ENCODE measurements around the gene PPAT. TPM values are rescaled to one million over a fixed set of nuclear protein-coding genes. Genes with fewer than 3 reads are reported as not detected.

Gene PPAT
- total RNA-seq, 1 experiment from 2014 or later, result 35.9 TPM

DNA sequence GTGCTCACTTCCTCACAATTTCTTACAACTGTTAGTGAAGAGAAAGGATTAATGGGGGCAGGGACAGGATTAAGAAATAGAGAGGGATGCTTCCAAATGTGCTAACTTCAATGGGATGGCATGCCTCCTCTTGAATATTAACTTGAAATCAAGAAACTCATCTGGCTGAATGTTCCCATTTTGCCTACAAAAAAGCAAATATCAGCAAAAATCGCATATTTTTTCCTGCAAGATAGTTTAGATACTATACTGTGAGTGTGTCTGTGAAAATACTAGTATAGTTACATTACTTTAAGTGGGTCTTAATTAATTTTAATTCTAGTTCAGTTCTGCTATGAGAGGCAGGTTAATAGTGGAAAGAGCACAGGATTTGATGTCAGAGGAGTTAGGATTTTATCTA lies 5.6 kb upstream of the PPAT start:
- no TSS peak for BruUV-seq (replicated peaks)
- Histone ChIP-seq H3K36me3 (ENCODE audit: low read depth, low read length) (peaks cover 58% of the 10 kb centered on the region), H3K27ac (ENCODE audit: low read length) (no peak overlapping the region), H3K27me3 (ENCODE audit: low read length) (no peaks in the 10 kb centered on the region), H3K4me2 (ENCODE audit: low read length) (peak overlapping the region; percentile 52), H3K9me3 (ENCODE audit: low read length) (no peaks in the 10 kb centered on the region), H3K4me1 (ENCODE audit: insufficient read depth, low read length) (peaks cover 40% of the 10 kb centered on the region), H2AFZ (ENCODE audit: low read length) (no peak overlapping the region), H3K4me3 (ENCODE audit: low read length) (0 out of 2 replicates have a peak overlapping the region, but pooled peaks have one; percentile 25), H4K20me1 (ENCODE audit: low read length) (peaks cover 74% of the 10 kb centered on the region), H3K79me2 (ENCODE audit: low read length) (peaks cover 98% of the 10 kb centered on the region), H3F3A (ENCODE audit: low read length, unreplicated experiment) (no peaks in the 10 kb centered on the region), H3K9me2 (replicated peaks; ENCODE audit: low read length) (no peaks in the 10 kb centered on the region), H3K9ac (ENCODE audit: low read length) (no peak overlapping the region)
- no peak for DNase-seq
- TF ChIP-seq EZH2 (IDR thresholded peaks at IDR 0.05; ENCODE audit: low read length, unreplicated experiment), result no peak
- ATAC-seq, result no peak
- intact Hi-C loops (cut with micrococcal nuclease), result loop anchor here (5.0 kb wide), 1 partner anchor 56 kb away; no protein-coding TSS in a partner anchor
- CTCF ChIA-PET, result no interaction called here
- POLR2A ChIA-PET (ENCODE audit: unreplicated experiment), result interaction anchor here (0.6 kb wide), 1 partner anchor 31 kb away, joined by 3 read pairs; no protein-coding TSS in a partner anchor

DNA sequence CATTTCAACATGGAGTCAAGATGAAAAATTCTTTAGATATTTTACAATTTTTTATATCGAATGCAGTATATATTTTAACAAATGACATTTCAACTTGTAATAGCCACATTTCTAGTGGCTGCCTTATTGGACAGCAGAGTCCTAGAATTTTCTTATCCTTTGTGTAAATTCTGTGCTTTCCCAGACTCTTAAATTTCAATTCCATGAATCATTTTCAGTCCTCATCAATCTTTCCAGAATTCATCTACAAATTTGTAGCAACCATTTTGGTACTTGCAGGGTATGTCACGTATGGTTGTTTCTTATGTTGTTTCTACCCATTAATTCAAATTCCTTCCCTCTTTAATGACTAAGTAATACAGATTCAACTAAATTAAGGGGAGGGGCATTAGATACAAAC lies 3.4 kb upstream of the PPAT start:
- no peaks in the 10 kb centered on the region for H3K27me3 ChIP-seq (ENCODE audit: low read length)

DNA sequence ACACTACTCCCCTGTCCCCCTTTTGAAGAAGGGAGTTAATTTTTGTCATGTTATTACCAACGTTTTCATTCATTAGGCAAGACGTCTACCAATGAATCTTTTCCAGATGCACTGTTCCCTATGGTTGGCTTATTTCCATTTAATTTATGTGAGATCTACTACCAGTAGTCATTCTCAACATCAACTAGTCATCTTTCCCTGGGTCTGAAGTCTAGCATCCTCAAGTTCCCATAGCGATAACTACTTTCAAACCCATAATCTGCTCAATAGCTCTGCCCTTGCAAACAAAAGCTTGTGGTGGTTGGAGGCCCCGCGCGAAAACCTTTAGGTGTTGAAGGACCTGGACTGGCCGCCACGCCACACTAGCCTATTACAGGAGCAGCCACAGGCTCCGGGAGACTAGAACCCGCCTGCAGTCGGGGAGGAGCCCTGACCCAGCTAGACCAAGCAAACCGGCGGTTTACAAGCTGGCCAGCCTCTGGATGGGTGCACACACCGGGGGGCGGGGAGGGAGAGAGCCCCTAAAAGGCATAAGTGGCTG lies 746 bp downstream of the PPAT start:
- Histone ChIP-seq H3K9me3 (ENCODE audit: low read length) (no peaks in the 10 kb centered on the region), H3K9ac (ENCODE audit: low read length) (peak overlapping the region; percentile 98), H3K79me2 (ENCODE audit: low read length) (peaks cover 92% of the 10 kb centered on the region), H2AFZ (ENCODE audit: low read length) (peak overlapping the region; percentile 87), H3K4me3 (ENCODE audit: low read length) (peak overlapping the region; percentile 79), H3K36me3 (ENCODE audit: low read depth, low read length) (peaks cover 8% of the 10 kb centered on the region; the same call in 1 of the 2 replicates), H3K4me1 (ENCODE audit: insufficient read depth, low read length) (peaks cover 29% of the 10 kb centered on the region), H3K4me2 (ENCODE audit: low read length) (peak overlapping the region; percentile 93), H3K9me2 (replicated peaks; ENCODE audit: low read length) (no peaks in the 10 kb centered on the region), H3F3A (ENCODE audit: low read length, unreplicated experiment) (no peaks in the 10 kb centered on the region), H3K27me3 (ENCODE audit: low read length) (no peaks in the 10 kb centered on the region), H4K20me1 (ENCODE audit: low read length) (peaks cover 64% of the 10 kb centered on the region), H3K27ac (ENCODE audit: low read length) (peak overlapping the region; percentile 80)
- intact Hi-C loops (cut with micrococcal nuclease), result loop anchor here (1.0 to 10.0 kb wide), 5 partner anchors 24 to 543 kb away; partner anchors contain the start of genes AASDH, NOA1, POLR2B and REST
- DNase-seq (peak; percentile 69), ATAC-seq (peak; percentile 57)
- TF ChIP-seq, protein P1, sequence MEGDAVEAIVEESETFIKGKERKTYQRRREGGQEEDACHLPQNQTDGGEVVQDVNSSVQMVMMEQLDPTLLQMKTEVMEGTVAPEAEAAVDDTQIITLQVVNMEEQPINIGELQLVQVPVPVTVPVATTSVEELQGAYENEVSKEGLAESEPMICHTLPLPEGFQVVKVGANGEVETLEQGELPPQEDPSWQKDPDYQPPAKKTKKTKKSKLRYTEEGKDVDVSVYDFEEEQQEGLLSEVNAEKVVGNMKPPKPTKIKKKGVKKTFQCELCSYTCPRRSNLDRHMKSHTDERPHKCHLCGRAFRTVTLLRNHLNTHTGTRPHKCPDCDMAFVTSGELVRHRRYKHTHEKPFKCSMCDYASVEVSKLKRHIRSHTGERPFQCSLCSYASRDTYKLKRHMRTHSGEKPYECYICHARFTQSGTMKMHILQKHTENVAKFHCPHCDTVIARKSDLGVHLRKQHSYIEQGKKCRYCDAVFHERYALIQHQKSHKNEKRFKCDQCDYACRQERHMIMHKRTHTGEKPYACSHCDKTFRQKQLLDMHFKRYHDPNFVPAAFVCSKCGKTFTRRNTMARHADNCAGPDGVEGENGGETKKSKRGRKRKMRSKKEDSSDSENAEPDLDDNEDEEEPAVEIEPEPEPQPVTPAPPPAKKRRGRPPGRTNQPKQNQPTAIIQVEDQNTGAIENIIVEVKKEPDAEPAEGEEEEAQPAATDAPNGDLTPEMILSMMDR (conservative IDR thresholded peaks at IDR 0.05; ENCODE audit: low read depth, low read length), result no peak
- TF ChIP-seq EZH2 (IDR thresholded peaks at IDR 0.05; ENCODE audit: low read length, unreplicated experiment) (no peak), EZH2phosphoT487 (IDR thresholded peaks at IDR 0.05; ENCODE audit: borderline replicate concordance, low read length) (no peak)
- POLR2A ChIA-PET (ENCODE audit: unreplicated experiment), result interaction anchor here (0.5 to 2.1 kb wide), 7 partner anchors 9 to 324 kb away, joined by 3 to 22 read pairs (median 6); partner anchors contain the start of gene AASDH
- CTCF ChIA-PET, result interaction anchor here (1.0 kb wide), 1 partner anchor 9 kb away, joined by 5 read pairs; no protein-coding TSS in a partner anchor
- BruUV-seq (replicated peaks), result no TSS peak

More for the DNA sequence above, 3.4 kb upstream of the PPAT start:
- Histone ChIP-seq H3F3A (ENCODE audit: low read length, unreplicated experiment) (no peaks in the 10 kb centered on the region), H3K36me3 (ENCODE audit: low read depth, low read length) (peaks cover 38% of the 10 kb centered on the region), H3K4me2 (ENCODE audit: low read length) (peak overlapping the region; percentile 54), H3K27ac (ENCODE audit: low read length) (no peak overlapping the region), H3K9me2 (replicated peaks; ENCODE audit: low read length) (no peaks in the 10 kb centered on the region), H3K79me2 (ENCODE audit: low read length) (peaks cover 91% of the 10 kb centered on the region), H3K4me1 (ENCODE audit: insufficient read depth, low read length) (peaks cover 38% of the 10 kb centered on the region), H3K4me3 (ENCODE audit: low read length) (peak overlapping the region; percentile 20; the same call in 1 of the 2 replicates), H3K9me3 (ENCODE audit: low read length) (no peaks in the 10 kb centered on the region), H4K20me1 (ENCODE audit: low read length) (peaks cover 64% of the 10 kb centered on the region), H3K9ac (ENCODE audit: low read length) (no peak overlapping the region), H2AFZ (ENCODE audit: low read length) (no peak overlapping the region)
- intact Hi-C loops (cut with micrococcal nuclease), result loop anchor here (5.0 to 10.0 kb wide), 2 partner anchors 466 to 539 kb away; partner anchors contain the start of genes NOA1, POLR2B and REST
- ATAC-seq (no peak), DNase-seq (no peak)
- CTCF ChIA-PET, result no interaction called here
- BruUV-seq (replicated peaks), result no TSS peak
- POLR2A ChIA-PET (ENCODE audit: unreplicated experiment), result no interaction called here
- TF ChIP-seq EZH2 (IDR thresholded peaks at IDR 0.05; ENCODE audit: low read length, unreplicated experiment), result no peak
- TF ChIP-seq, protein P1 (conservative IDR thresholded peaks at IDR 0.05; ENCODE audit: low read depth, low read length), result no peak
- no peak for TF ChIP-seq EZH2phosphoT487 (IDR thresholded peaks at IDR 0.05; ENCODE audit: borderline replicate concordance, low read length)
